ENCODE data around the gene NEK8. TPM values are rescaled to one million over a fixed set of nuclear protein-coding genes. Genes with fewer than 3 reads are reported as not detected.
A peak's percentile ranks its signal among the peaks of the same experiment; 100 is the strongest.
"Not testable (repeated sequence)": the region's sequence is repeated elsewhere in the genome, so short reads cannot be mapped to it uniquely, and the experiment has no call there.

The NEK8 gene
- total RNA-seq, 1 donor from 2014 or later: 5.5 TPM

GRCh38 chr17:28720247-28720996, 8.2 kb upstream of the NEK8 start:
- no peak for DNase-seq (ENCODE audit: low spot score)
- peaks cover 26% of the 10 kb centered on the region for H3K36me3 Mint-ChIP-seq (ENCODE audit: low read depth)
- peaks cover 74% of the 10 kb centered on the region for H3K4me1 Mint-ChIP-seq (ENCODE audit: low read depth)
- peak; percentile 56 for TF ChIP-seq CTCF (IDR thresholded peaks at IDR 0.05)
- H3K9me3 Mint-ChIP-seq (ENCODE audit: low read depth): no peaks in the 10 kb centered on the region
- H3K27me3 Mint-ChIP-seq (ENCODE audit: low read depth): no peaks in the 10 kb centered on the region
- peak overlapping the region; percentile 96 for H3K27ac Mint-ChIP-seq (ENCODE audit: unreplicated experiment)
- H3K4me3 Mint-ChIP-seq (ENCODE audit: unreplicated experiment): peak overlapping the region; percentile 99

GRCh38 chr17:28720997-28721329, 7.6 kb upstream of the NEK8 start:
- not testable (repeated sequence) for H3K9me3 Mint-ChIP-seq (ENCODE audit: low read depth); DNase-seq (ENCODE audit: low spot score); H3K27me3 Mint-ChIP-seq (ENCODE audit: low read depth)
- H3K36me3 Mint-ChIP-seq (ENCODE audit: low read depth): peaks cover 26% of the 10 kb centered on the region
- peak overlapping the region; percentile 99 for H3K4me3 Mint-ChIP-seq (ENCODE audit: unreplicated experiment)
- H3K4me1 Mint-ChIP-seq (ENCODE audit: low read depth): peaks cover 72% of the 10 kb centered on the region
- H3K27ac Mint-ChIP-seq (ENCODE audit: unreplicated experiment): peak overlapping the region; percentile 96

- H3K4me3 Mint-ChIP-seq (ENCODE audit: unreplicated experiment): peak overlapping the region; percentile 99
- peak overlapping the region; percentile 96 for H3K27ac Mint-ChIP-seq (ENCODE audit: unreplicated experiment)
- DNase-seq (ENCODE audit: low spot score): no peak
- TF ChIP-seq CTCF (IDR thresholded peaks at IDR 0.05): no peak
- peaks cover 26% of the 10 kb centered on the region for H3K36me3 Mint-ChIP-seq (ENCODE audit: low read depth)
- H3K4me1 Mint-ChIP-seq (ENCODE audit: low read depth): peaks cover 75% of the 10 kb centered on the region
- H3K9me3 Mint-ChIP-seq (ENCODE audit: low read depth): no peaks in the 10 kb centered on the region
- H3K27me3 Mint-ChIP-seq (ENCODE audit: low read depth): no peaks in the 10 kb centered on the region
Observed at GRCh38 chr17:28722417-28723158, 6.0 kb upstream of the NEK8 start.

GRCh38 chr17:28723159-28723835, 5.3 kb upstream of the NEK8 start:
- H3K36me3 Mint-ChIP-seq (ENCODE audit: low read depth): peaks cover 26% of the 10 kb centered on the region
- no peak for DNase-seq (ENCODE audit: low spot score)
- no peaks in the 10 kb centered on the region for H3K27me3 Mint-ChIP-seq (ENCODE audit: low read depth)
- H3K4me3 Mint-ChIP-seq (ENCODE audit: unreplicated experiment): no peak overlapping the region
- no peak for TF ChIP-seq CTCF (IDR thresholded peaks at IDR 0.05)
- no peaks in the 10 kb centered on the region for H3K9me3 Mint-ChIP-seq (ENCODE audit: low read depth)
- H3K27ac Mint-ChIP-seq (ENCODE audit: unreplicated experiment): peak overlapping the region; percentile 95
- H3K4me1 Mint-ChIP-seq (ENCODE audit: low read depth): peaks cover 77% of the 10 kb centered on the region

GRCh38 chr17:28723836-28724499, 4.6 kb upstream of the NEK8 start:
- Mint-ChIP-seq H3K4me3 (ENCODE audit: unreplicated experiment) (peak overlapping the region; percentile 19), H3K4me1 (ENCODE audit: low read depth) (peaks cover 75% of the 10 kb centered on the region)
- DNase-seq (ENCODE audit: low spot score): not testable (repeated sequence)

More at GRCh38 chr17:28723836-28724499, 4.6 kb upstream of the NEK8 start:
- peaks cover 26% of the 10 kb centered on the region for H3K36me3 Mint-ChIP-seq (ENCODE audit: low read depth)
- not testable (repeated sequence) for H3K9me3 Mint-ChIP-seq (ENCODE audit: low read depth); H3K27me3 Mint-ChIP-seq (ENCODE audit: low read depth)
- H3K27ac Mint-ChIP-seq (ENCODE audit: unreplicated experiment): peak overlapping the region; percentile 95

Measured in chondrocyte (in vitro differentiated cells).